HCT116 (cell line): ENCODE results near the gene IFNLR1.

Experiments used
- EZH2 ChIP-seq: fragments of 200-600 bp; sonication (generic); IDR thresholded peaks from 2 replicates; pipeline ENCODE4 v1.6.1; 2017; ENCODE audit warnings: antibody characterized with exemption, mixed run types
- POLR2A ChIP-seq: IDR thresholded peaks from 2 replicates; pipeline ENCODE4 v1.7.0; 2011; ENCODE audit warnings: borderline replicate concordance; ENCODE audit not compliant: insufficient read depth, insufficient read length; ENCODE audit errors: extremely low read depth
- POLR2AphosphoS5 ChIP-seq: IDR thresholded peaks from 2 replicates; pipeline ENCODE4 v1.6.1; 2011; ENCODE audit warnings: mild to moderate bottlenecking, low read depth, low read length, moderate library complexity
- SIN3A ChIP-seq: IDR thresholded peaks from 2 replicates; pipeline ENCODE4 v1.6.1; 2012; ENCODE audit warnings: low read depth
- TCF7L2 ChIP-seq: IDR thresholded peaks from 2 replicates; pipeline ENCODE4 v1.7.0; 2011; ENCODE audit warnings: borderline replicate concordance, inconsistent platforms; ENCODE audit not compliant: insufficient read depth, insufficient read length; ENCODE audit errors: extremely low read depth
- YY1 ChIP-seq: IDR thresholded peaks from 2 replicates; pipeline ENCODE4 v1.6.1; 2011; ENCODE audit warnings: low read length, low read depth, moderate library complexity, mild to moderate bottlenecking; ENCODE audit not compliant: insufficient replicate concordance; ENCODE audit errors: extremely low read depth
- ZFX ChIP-seq: fragments of 450-650 bp; IDR thresholded peaks from 2 replicates; pipeline ENCODE4 v1.6.1; 2017
- TF ChIP-seq, protein P1 (sequence below), 3 experiments: fragments of 200-600 bp in 1 of 3; sonication (generic) in 1 of 3; IDR thresholded peaks in 2 of 3; conservative IDR thresholded peaks in 1 of 3; 2 replicates each; pipeline ENCODE4 v1.5.1; 2012 to 2017; ENCODE audit warnings: low read depth in 2 of 3, low read length in 2 of 3, antibody characterized with exemption in 1 of 3, borderline replicate concordance in 1 of 3, control low read depth in 1 of 3, mild to moderate bottlenecking in 1 of 3, mixed read lengths in 1 of 3, mixed run types in 1 of 3, moderate library complexity in 1 of 3; ENCODE audit not compliant: insufficient read depth in 1 of 3
- TF ChIP-seq, protein P2 (sequence below): IDR thresholded peaks from 2 replicates; pipeline ENCODE4 v1.6.1; 2012
- TF ChIP-seq, protein P3 (sequence below): IDR thresholded peaks from 2 replicates; pipeline ENCODE4 v1.6.1; 2012; ENCODE audit warnings: low read depth

DNA sequence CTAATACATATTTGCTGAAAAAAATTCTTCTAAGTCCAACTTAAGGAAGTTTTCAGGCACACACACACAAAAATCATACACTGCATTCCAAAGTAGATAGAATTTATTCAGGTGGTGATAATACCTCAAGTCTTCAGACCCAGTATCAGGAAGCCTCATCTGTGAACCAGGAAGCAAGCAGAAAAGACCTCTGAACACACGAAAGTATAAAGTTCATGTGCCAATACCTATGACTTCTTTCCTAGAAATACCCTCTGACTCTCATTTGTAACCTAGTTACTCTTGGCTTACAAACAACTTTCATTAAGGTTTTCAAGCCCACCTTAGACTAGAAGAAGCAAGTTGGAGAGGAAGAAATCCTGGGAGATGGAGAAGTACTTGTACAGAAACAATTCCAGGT is 35.7 kb upstream of the IFNLR1 start:
- TF ChIP-seq, protein P1, sequence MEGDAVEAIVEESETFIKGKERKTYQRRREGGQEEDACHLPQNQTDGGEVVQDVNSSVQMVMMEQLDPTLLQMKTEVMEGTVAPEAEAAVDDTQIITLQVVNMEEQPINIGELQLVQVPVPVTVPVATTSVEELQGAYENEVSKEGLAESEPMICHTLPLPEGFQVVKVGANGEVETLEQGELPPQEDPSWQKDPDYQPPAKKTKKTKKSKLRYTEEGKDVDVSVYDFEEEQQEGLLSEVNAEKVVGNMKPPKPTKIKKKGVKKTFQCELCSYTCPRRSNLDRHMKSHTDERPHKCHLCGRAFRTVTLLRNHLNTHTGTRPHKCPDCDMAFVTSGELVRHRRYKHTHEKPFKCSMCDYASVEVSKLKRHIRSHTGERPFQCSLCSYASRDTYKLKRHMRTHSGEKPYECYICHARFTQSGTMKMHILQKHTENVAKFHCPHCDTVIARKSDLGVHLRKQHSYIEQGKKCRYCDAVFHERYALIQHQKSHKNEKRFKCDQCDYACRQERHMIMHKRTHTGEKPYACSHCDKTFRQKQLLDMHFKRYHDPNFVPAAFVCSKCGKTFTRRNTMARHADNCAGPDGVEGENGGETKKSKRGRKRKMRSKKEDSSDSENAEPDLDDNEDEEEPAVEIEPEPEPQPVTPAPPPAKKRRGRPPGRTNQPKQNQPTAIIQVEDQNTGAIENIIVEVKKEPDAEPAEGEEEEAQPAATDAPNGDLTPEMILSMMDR (IDR thresholded peaks at IDR 0.05 in 2 of 3, conservative IDR thresholded peaks at IDR 0.05 in 1 of 3; ENCODE audit: borderline replicate concordance in 1 of 3, insufficient read depth in 1 of 3, low read depth in 2 of 3, low read length in 2 of 3), result no peak
- TF ChIP-seq ZFX (no peak), SIN3A (no peak), POLR2A (no peak), TCF7L2 (no peak), EZH2 (no peak), POLR2AphosphoS5 (no peak), YY1 (no peak)
- TF ChIP-seq, protein P2, sequence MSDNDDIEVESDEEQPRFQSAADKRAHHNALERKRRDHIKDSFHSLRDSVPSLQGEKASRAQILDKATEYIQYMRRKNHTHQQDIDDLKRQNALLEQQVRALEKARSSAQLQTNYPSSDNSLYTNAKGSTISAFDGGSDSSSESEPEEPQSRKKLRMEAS, result no peak
- TF ChIP-seq, protein P3, sequence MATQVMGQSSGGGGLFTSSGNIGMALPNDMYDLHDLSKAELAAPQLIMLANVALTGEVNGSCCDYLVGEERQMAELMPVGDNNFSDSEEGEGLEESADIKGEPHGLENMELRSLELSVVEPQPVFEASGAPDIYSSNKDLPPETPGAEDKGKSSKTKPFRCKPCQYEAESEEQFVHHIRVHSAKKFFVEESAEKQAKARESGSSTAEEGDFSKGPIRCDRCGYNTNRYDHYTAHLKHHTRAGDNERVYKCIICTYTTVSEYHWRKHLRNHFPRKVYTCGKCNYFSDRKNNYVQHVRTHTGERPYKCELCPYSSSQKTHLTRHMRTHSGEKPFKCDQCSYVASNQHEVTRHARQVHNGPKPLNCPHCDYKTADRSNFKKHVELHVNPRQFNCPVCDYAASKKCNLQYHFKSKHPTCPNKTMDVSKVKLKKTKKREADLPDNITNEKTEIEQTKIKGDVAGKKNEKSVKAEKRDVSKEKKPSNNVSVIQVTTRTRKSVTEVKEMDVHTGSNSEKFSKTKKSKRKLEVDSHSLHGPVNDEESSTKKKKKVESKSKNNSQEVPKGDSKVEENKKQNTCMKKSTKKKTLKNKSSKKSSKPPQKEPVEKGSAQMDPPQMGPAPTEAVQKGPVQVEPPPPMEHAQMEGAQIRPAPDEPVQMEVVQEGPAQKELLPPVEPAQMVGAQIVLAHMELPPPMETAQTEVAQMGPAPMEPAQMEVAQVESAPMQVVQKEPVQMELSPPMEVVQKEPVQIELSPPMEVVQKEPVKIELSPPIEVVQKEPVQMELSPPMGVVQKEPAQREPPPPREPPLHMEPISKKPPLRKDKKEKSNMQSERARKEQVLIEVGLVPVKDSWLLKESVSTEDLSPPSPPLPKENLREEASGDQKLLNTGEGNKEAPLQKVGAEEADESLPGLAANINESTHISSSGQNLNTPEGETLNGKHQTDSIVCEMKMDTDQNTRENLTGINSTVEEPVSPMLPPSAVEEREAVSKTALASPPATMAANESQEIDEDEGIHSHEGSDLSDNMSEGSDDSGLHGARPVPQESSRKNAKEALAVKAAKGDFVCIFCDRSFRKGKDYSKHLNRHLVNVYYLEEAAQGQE, result no peak
